K562 (cell line): ENCODE results near the gene PNMA5. TPM values are rescaled to one million over a fixed set of nuclear protein-coding genes. Genes with fewer than 3 reads are reported as not detected.

Experiments
- RAD21 ChIP-seq, 2 experiments: fragments of 250-450 bp in 1 of 2; fragments of 450-650 bp in 1 of 2; sonication (Bioruptor Pico) in 1 of 2; formaldehyde crosslinking in 1 of 2; IDR thresholded peaks in 1 of 2; conservative IDR thresholded peaks in 1 of 2; 2 replicates each; pipeline versions ENCODE4 v1.4.0 to v1.8.0; 2020 to 2022; ENCODE audit warnings: mild to moderate bottlenecking in 2 of 2, moderate library complexity in 1 of 2
- SMARCA5 ChIP-seq: fragments of 450-650 bp; IDR thresholded peaks from 2 replicates; pipeline ENCODE4 v1.6.1; 2016
- ZFP1 ChIP-seq: fragments of 450-650 bp; formaldehyde crosslinking; IDR thresholded peaks from 2 replicates; pipeline ENCODE4 v1.4.0; 2020; ENCODE audit warnings: mild to moderate bottlenecking, mixed read lengths
- ZNF318 ChIP-seq, 2 experiments: fragments of 450-650 bp; IDR thresholded peaks; 2 replicates each; pipeline ENCODE4 v1.6.1; 2016; ENCODE audit warnings: mild to moderate bottlenecking in 2 of 2, borderline replicate concordance in 1 of 2, low read depth in 1 of 2, moderate library complexity in 1 of 2
- polyA plus RNA-seq, 8 experiments: library from polyadenylated mRNA; depleted of rRNA in 4 of 8; stranded (reverse) in 5 of 8; unstranded in 3 of 8; fragments of >200 nt; fragmentation: Nextera tagmentation in 2 of 8; fragmentation: Illumina TruSeq in 1 of 8; extraction: Ambion mirVana in 2 of 8; extraction: Trizol in 1 of 8; gene quantifications; 2 replicates each; pipeline versions ENCODE4 v1.2.1 to v1.2.3, GENCODE V29; 2011 to 2014; ENCODE audit warnings: inconsistent platforms in 1 of 8, missing spikeins in 1 of 8
- total RNA-seq, 7 experiments: library from RNA; depleted of rRNA in 6 of 7; stranded (reverse); fragments of >200 nt in 6 of 7; fragmentation: Illumina TruSeq in 2 of 7; extraction: Trizol in 2 of 7; gene quantifications; 2 replicates each; pipeline versions ENCODE4 v1.2.1 to v1.2.3, GENCODE V29; 2011 to 2021; ENCODE audit warnings: low replicate concordance in 1 of 7

The PNMA5 gene
- total and polyA plus RNA-seq, 9 of the 15 experiments (the other 6 are each of a cell fraction or from before 2014, with no cell fraction given), result 0.03 to 0.20 (median 0.07) TPM; not detected in 3

- no peak for TF ChIP-seq ZNF318 (IDR thresholded peaks at IDR 0.05; ENCODE audit: borderline replicate concordance in 1 of 2, low read depth in 1 of 2)
- TF ChIP-seq SMARCA5, result no peak
- no peak for TF ChIP-seq ZFP1 (CRISPR knock-in tag)
- no peak for TF ChIP-seq RAD21 (CRISPR knock-in tag; conservative IDR thresholded peaks at IDR 0.05 in 1 of 2, IDR thresholded peaks at IDR 0.05 in 1 of 2)
These were observed 25.2 kb upstream of the PNMA5 start (continued) for GRCh38 chrX:153019166-153019565.
